Endothelial cell of umbilical vein (primary cell): ENCODE results near the gene PPAN. TPM values are rescaled to one million over a fixed set of nuclear protein-coding genes. Genes with fewer than 3 reads are reported as not detected.

Source experiments
- BruUV-seq: library from RNA; stranded (reverse); fragments of 400-500 nt; replicated peaks from 2 replicates; lab custom pipeline; 2021; lab: Mats Ljungman, UMichigan
- CTCF ChIA-PET: fragments of 300-600, 350-600 bp; sonication (Branson Sonifier 250); formaldehyde crosslinking; loops from one replicate; lab custom pipeline; 2021; ENCODE audit warnings: antibody characterized with exemption, inconsistent platforms; lab: Charles Lee
- POLR2A ChIA-PET: fragments of 300-600, 350-600 bp; sonication (Branson Sonifier 250); formaldehyde crosslinking; loops from one replicate; lab custom pipeline; 2021; ENCODE audit warnings: antibody characterized with exemption, inconsistent platforms; lab: Charles Lee
- DNase-seq: peaks from one replicate; pipeline ENCODE4 v3.0.0-alpha.2; 2011; ENCODE audit warnings: low read depth, low spot score
- FAIRE-seq: peaks from 2 replicates; lab custom pipeline; 2011; peaks lifted over from hg19 to GRCh38; lab: Jason Lieb, UNC
- H2AFZ ChIP-seq: 2 replicates; pipeline ENCODE4 v1.6.0; 2012; ENCODE audit warnings: low read depth, low read length, control low read depth, inconsistent platforms
- H3K27ac ChIP-seq: 2 replicates; pipeline ENCODE4 v1.5.1; 2011; ENCODE audit warnings: low read depth, mild to moderate bottlenecking, control low read depth, low read length, moderate library complexity; ENCODE audit not compliant: insufficient read depth
- H3K27me3 ChIP-seq, 2 experiments: 2 replicates each; pipeline versions ENCODE4 v1.6.0 to v1.6.1; 2011; ENCODE audit warnings: low read length in 2 of 2, mixed read lengths in 1 of 2; ENCODE audit not compliant: control insufficient read depth in 2 of 2, insufficient read depth in 2 of 2
- H3K36me3 ChIP-seq, 2 experiments: 2 replicates in 1 of 2; 3 replicates in 1 of 2; pipeline ENCODE4 v1.5.1; 2011; ENCODE audit warnings: low read length in 2 of 2, mild to moderate bottlenecking in 1 of 2, moderate library complexity in 1 of 2; ENCODE audit not compliant: control insufficient read depth in 2 of 2, insufficient read depth in 2 of 2; ENCODE audit errors: extremely low read depth in 1 of 2
- H3K4me1 ChIP-seq: 3 replicates; pipeline ENCODE4 v1.5.1; 2011; ENCODE audit warnings: mild to moderate bottlenecking, low read length; ENCODE audit not compliant: control insufficient read depth, insufficient read depth; ENCODE audit errors: extremely low read depth
- H3K4me2 ChIP-seq: 2 replicates; pipeline ENCODE4 v1.6.1; 2011; ENCODE audit warnings: low read length, control low read depth, mixed read lengths; ENCODE audit not compliant: insufficient read depth
- H3K4me3 ChIP-seq, 3 experiments: fragments of 200-600 bp in 1 of 3; sonication (generic), shearing (Covaris generic) in 1 of 3; replicated peaks in 1 of 3; 2 replicates each; pipeline ENCODE4 v1.5.1; 2011 to 2016; ENCODE audit warnings: control low read depth in 3 of 3, low read length in 3 of 3, mild to moderate bottlenecking in 2 of 3, inconsistent platforms in 1 of 3, low read depth in 1 of 3, moderate library complexity in 1 of 3; ENCODE audit not compliant: insufficient read depth in 1 of 3
- H3K79me2 ChIP-seq: 2 replicates; pipeline ENCODE4 v1.6.0; 2012; ENCODE audit warnings: low read length, inconsistent platforms; ENCODE audit not compliant: control insufficient read depth, insufficient read depth
- H3K9ac ChIP-seq: replicated peaks from 2 replicates; pipeline ENCODE3; 2011; ENCODE audit warnings: low read length, control low read depth; ENCODE audit not compliant: insufficient read depth; ENCODE audit errors: extremely low read depth
- H3K9me1 ChIP-seq: replicated peaks from 3 replicates; pipeline ENCODE4 v1.6.0; 2011; ENCODE audit warnings: mild to moderate bottlenecking, low read length; ENCODE audit not compliant: control insufficient read depth, insufficient read depth; ENCODE audit errors: extremely low read depth
- H3K9me3 ChIP-seq: replicated peaks from 2 replicates; pipeline ENCODE4 v1.5.1; 2012; ENCODE audit warnings: low read length, inconsistent platforms; ENCODE audit not compliant: control insufficient read depth, insufficient read depth
- H4K20me1 ChIP-seq: replicated peaks from 2 replicates; pipeline ENCODE3; 2011; ENCODE audit warnings: mild to moderate bottlenecking, low read length; ENCODE audit not compliant: control insufficient read depth, insufficient read depth; ENCODE audit errors: extremely low read depth
- FOS ChIP-seq: IDR thresholded peaks from 2 replicates; pipeline ENCODE4 v1.6.1; 2011; ENCODE audit warnings: mild to moderate bottlenecking, low read length, moderate library complexity, borderline replicate concordance; ENCODE audit not compliant: insufficient read depth
- GATA2 ChIP-seq: IDR thresholded peaks from 2 replicates; pipeline ENCODE4 v1.7.0; 2011; ENCODE audit warnings: low read depth, mild to moderate bottlenecking, moderate library complexity, mixed read lengths, low read length; ENCODE audit not compliant: insufficient read length, insufficient read depth
- JUN ChIP-seq: IDR thresholded peaks from 2 replicates; pipeline ENCODE4 v1.6.1; 2011; ENCODE audit warnings: borderline replicate concordance, low read depth; ENCODE audit not compliant: insufficient read length, insufficient read depth
- POLR2A ChIP-seq: IDR thresholded peaks from 2 replicates; pipeline ENCODE4 v1.6.1; 2012; ENCODE audit warnings: low read depth, mild to moderate bottlenecking, control low read depth, low read length
- POLR2AphosphoS5 ChIP-seq: IDR thresholded peaks from 2 replicates; pipeline ENCODE4 v1.6.1; 2012; ENCODE audit warnings: low read depth, mild to moderate bottlenecking, control low read depth, low read length, moderate library complexity; ENCODE audit not compliant: insufficient read depth
- dilution Hi-C: fragments of 300-500 bp; cut with MboI; formaldehyde crosslinking; loops from one replicate; pipeline ENCODE4 v1.15.0; 2019; ENCODE audit warnings: low sequenced_read_pairs; ENCODE audit not compliant: extremely low pct_ligation_motif_present
- intact Hi-C: fragments of 100-400 bp; cut with micrococcal nuclease; formaldehyde crosslinking; loops from one replicate; pipeline ENCODE4 v1.10.0; 2022
- polyA plus RNA-seq, 4 experiments: library from polyadenylated mRNA; depleted of rRNA in 3 of 4; stranded (reverse) in 3 of 4; unstranded in 1 of 4; fragments of >200 nt; gene quantifications; 2 replicates each; pipeline versions ENCODE4 v1.2.1 to v1.2.3, GENCODE V29; 2011 to 2012; ENCODE audit warnings: missing spikeins in 1 of 4
- total RNA-seq: library from RNA; stranded (reverse); gene quantifications from 2 replicates; pipeline ENCODE4 v1.2.3, GENCODE V29; 2021

Gene PPAN
- total and polyA plus RNA-seq, 2 donors (not counting 3 experiments of a cell fraction or from before 2014, with no cell fraction given): 27.6 to 51.6 TPM

GRCh38 chr19:10085641-10086590 lies 20.2 kb upstream of the PPAN start, which contains the start of gene SHFL:
Gene SHFL (plus strand): TSS chr19:10086317. CDS start chr19:10086428, 111 bp downstream.
- dilution Hi-C loops: no loop called here
- intact Hi-C loops: no loop called here
- BruUV-seq: no TSS peak
- DNase-seq (peak; percentile 64), FAIRE-seq (peak; percentile 26)
- Histone ChIP-seq H3K36me3 (peaks cover 0 to 14% of the 10 kb centered on the region in 2 experiments), H3K4me1 (peaks cover 2% of the 10 kb centered on the region), H2AFZ (peak within 1 kb of the TSS; percentile 96), H3K4me3 (peak within 1 kb of the TSS; percentile 84 to 97 (median 96)), H3K4me2 (peak within 1 kb of the TSS; percentile 74), H4K20me1 (no peaks in the 10 kb centered on the region), H3K9me1 (no peaks in the 10 kb centered on the region), H3K27me3 (no peaks in the 10 kb centered on the region), H3K9ac (peak within 1 kb of the TSS; percentile 53), H3K79me2 (no peaks in the 10 kb centered on the region), H3K9me3 (no peaks in the 10 kb centered on the region), H3K27ac (no peak within 1 kb of the TSS)
- ChIA-PET CTCF (interaction anchor here (0.6 kb wide), 1 partner anchor 13 kb away, joined by 3 read pairs; no protein-coding TSS in a partner anchor), POLR2A (no interaction called here)
- no peak for TF ChIP-seq JUN
- TF ChIP-seq POLR2A: no peak
- TF ChIP-seq POLR2AphosphoS5: peak; percentile 23

GRCh38 chr19:10086591-10087192 lies 19.5 kb upstream of the PPAN start:
- DNase-seq: no peak
- Histone ChIP-seq H3K4me1 (peaks cover 2% of the 10 kb centered on the region), H3K9me3 (no peaks in the 10 kb centered on the region), H3K36me3 (peaks cover 0 to 18% of the 10 kb centered on the region in 2 experiments), H3K79me2 (no peaks in the 10 kb centered on the region), H3K9me1 (no peaks in the 10 kb centered on the region), H3K27ac (no peak overlapping the region), H4K20me1 (no peaks in the 10 kb centered on the region), H3K27me3 (no peaks in the 10 kb centered on the region), H3K4me3 (peak overlapping the region; percentile 84 to 97 (median 96)), H2AFZ (peak overlapping the region; percentile 96), H3K4me2 (peak overlapping the region; percentile 74), H3K9ac (peak overlapping the region; percentile 53)
- no peak for FAIRE-seq
- POLR2A ChIA-PET: no interaction called here
- intact Hi-C loops: no loop called here
- no peak for TF ChIP-seq GATA2
- TF ChIP-seq POLR2A: no peak
- no peak for TF ChIP-seq JUN
- no peak for TF ChIP-seq FOS
- CTCF ChIA-PET: no interaction called here
- BruUV-seq: no TSS peak
- dilution Hi-C loops: no loop called here
